Ovary (tissue), 9 donors: Measurements from ENCODE around the gene TTC1. TPM values are rescaled to one million over a fixed set of nuclear protein-coding genes. Genes with fewer than 3 reads are reported as not detected.

Source experiments
- DNase-seq, 5 donors: peaks; one replicate each; pipeline ENCODE4 v3.0.0-alpha.2; 2019 to 2020
- H3K27ac ChIP-seq, 2 donors: fragments of 200-600 bp; one replicate each; pipeline versions ENCODE4 v1.5.1 to v1.8.0; 2019 to 2022
- H3K27me3 ChIP-seq: fragments of 200-600 bp; one replicate; pipeline ENCODE4 v1.8.0; 2022
- H3K36me3 ChIP-seq: fragments of 200-600 bp; sonication (generic); one replicate; pipeline ENCODE4 v1.5.1; 2019
- H3K4me1 ChIP-seq: one replicate; pipeline ENCODE4 v1.8.1; 2013; ENCODE audit warnings: mild to moderate bottlenecking, moderate library complexity; ENCODE audit not compliant: insufficient read depth
- H3K4me3 ChIP-seq: fragments of 200-600 bp; sonication (generic); one replicate; pipeline ENCODE4 v1.5.1; 2017
- H3K9me3 ChIP-seq, 2 donors: fragments of 200-600 bp in 1 of 2; sonication (generic) in 1 of 2; one replicate each; pipeline versions ENCODE4 v1.5.1 to v1.8.1; 2013 to 2019; ENCODE audit warnings: mild to moderate bottlenecking in 1 of 2, moderate library complexity in 1 of 2
- CTCF ChIP-seq, 3 donors: fragments of 450-650 bp in 2 of 3; fragments of 200-600 bp in 1 of 3; IDR thresholded peaks; one replicate each; pipeline versions ENCODE4 v1.5.1 to v1.8.0; 2016 to 2022; ENCODE audit warnings: antibody characterized with exemption in 3 of 3, mild to moderate bottlenecking in 1 of 3
- EP300 ChIP-seq: sonication (generic); formaldehyde crosslinking; IDR thresholded peaks from one replicate; pipeline ENCODE4 v1.6.1; 2017; ENCODE audit warnings: antibody characterized with exemption
- POLR2A ChIP-seq: fragments of 450-650 bp; IDR thresholded peaks from one replicate; pipeline ENCODE4 v1.6.1; 2017; ENCODE audit warnings: antibody characterized with exemption, mild to moderate bottlenecking, moderate library complexity
- WGBS, 3 donors: extraction: QIAGEN DNeasy Blood & Tissue Kit in 1 of 3; methylation state at CpG; one replicate each; pipeline versions ENCODE4 v1.1.5 to v1.1.7; 2013 to 2017; 5-methylcytosine and 5-hydroxymethylcytosine counted together
- intact Hi-C, 4 donors: fragments of 100-400 bp; cut with DNase I; formaldehyde crosslinking; loops; one replicate each; pipeline versions ENCODE4 v1.11.0 to v1.15.1; 2022 to 2023
- polyA plus RNA-seq, 2 donors: library from polyadenylated mRNA; stranded (reverse); fragments of 200-250 nt in 1 of 2; fragments of 350-450 nt in 1 of 2; fragmentation: Illumina TruSeq in 1 of 2; extraction: RNeasy Lipid Tissue Mini Kit (QIAGEN cat#74804) in 1 of 2; gene quantifications; one replicate each; pipeline ENCODE4 v1.2.3, GENCODE V29; 2013 to 2014
- total RNA-seq, 7 donors: library from RNA; depleted of rRNA in 2 of 7; stranded (reverse); fragments of >200 nt in 2 of 7; fragmentation: NEBNext Ultra II Directional in 3 of 7; extraction: Animal tissue kit (Norgen Biotek cat#: 25700) in 3 of 7; gene quantifications; one replicate each; pipeline versions ENCODE4 v1.1.0 to v1.2.4, GENCODE V29; 2016 to 2023
- donor health status: DM: no; HTN: no; CAD: no; lungs with moderate emphysema.
- donor health status: DM: no; HTN: no; CAD: no.
- donor health status: Bipolar disorder and iron deficiency.
- donor health status: DM: yes; HTN: yes; CAD: no.
- donor health status: DM: no; HTN: no; CAD: no.
- donor health status: DM: yes; HTN: yes; CAD: no.

Gene TTC1
- total and polyA plus RNA-seq, 9 donors, result 21.9 to 99.5 (median 37.2) TPM

GRCh38 chr5:160023007-160023907, 14.3 kb downstream of the TTC1 start:
- no peak overlapping the region for H3K4me3 ChIP-seq
- DNase-seq, result no peak
- peaks cover 1% of the 10 kb centered on the region for H3K4me1 ChIP-seq
- H3K27ac ChIP-seq, result no peak overlapping the region
- intact Hi-C loops, result loop anchor here (2.0 to 10.0 kb wide), 6 partner anchors 172 to 369 kb away; no protein-coding TSS in a partner anchor
- TF ChIP-seq CTCF (IDR thresholded peaks at IDR 0.05) (no peak), EP300 (no peak), POLR2A (no peak)
- no peaks in the 10 kb centered on the region for H3K36me3 ChIP-seq
- H3K9me3 ChIP-seq, result no peaks in the 10 kb centered on the region
- 94 to 97% (median 94%) methylated on average over 11 of the region's 11 CpGs for WGBS, 3 donors
- no peaks in the 10 kb centered on the region for H3K27me3 ChIP-seq

- H3K36me3 ChIP-seq, result no peaks in the 10 kb centered on the region
- no peak for DNase-seq
- H3K27me3 ChIP-seq, result no peaks in the 10 kb centered on the region
- intact Hi-C loops, result loop anchor here (2.0 to 10.0 kb wide), 6 partner anchors 171 to 368 kb away; no protein-coding TSS in a partner anchor
- H3K27ac ChIP-seq, result no peak overlapping the region
- TF ChIP-seq POLR2A (no peak), CTCF (IDR thresholded peaks at IDR 0.05) (no peak), EP300 (no peak)
- no peaks in the 10 kb centered on the region for H3K9me3 ChIP-seq
- H3K4me1 ChIP-seq, result peaks cover 1% of the 10 kb centered on the region
- H3K4me3 ChIP-seq, result no peak overlapping the region
- WGBS, 3 donors, result 49 to 98% (median 96%) methylated on average over 1 of the region's 1 CpG
These were observed 15.1 kb downstream of the TTC1 start for GRCh38 chr5:160023908-160024630.

- H3K4me1 ChIP-seq, result peaks cover 4% of the 10 kb centered on the region
- intact Hi-C loops, result loop anchor here in 2 of 4 donors (10.0 kb wide), 2 partner anchors 166 to 176 kb away; no protein-coding TSS in a partner anchor
- no peak for DNase-seq
- H3K4me3 ChIP-seq, result no peak overlapping the region
- no peak overlapping the region for H3K27ac ChIP-seq
- WGBS, 3 donors, result 96 to 97% (median 96%) methylated on average over 1 of the region's 1 CpG
- H3K9me3 ChIP-seq, result no peaks in the 10 kb centered on the region
- no peaks in the 10 kb centered on the region for H3K36me3 ChIP-seq
- H3K27me3 ChIP-seq, result no peaks in the 10 kb centered on the region
- no peak for TF ChIP-seq EP300
- TF ChIP-seq POLR2A, result no peak
- no peak for TF ChIP-seq CTCF (IDR thresholded peaks at IDR 0.05)
These were observed 20.1 kb downstream of the TTC1 start for GRCh38 chr5:160029004-160029403.

- Histone ChIP-seq H3K9me3 (no peaks in the 10 kb centered on the region), H3K27ac (no peak overlapping the region), H3K4me1 (peaks cover 4% of the 10 kb centered on the region), H3K27me3 (no peaks in the 10 kb centered on the region), H3K4me3 (no peak overlapping the region), H3K36me3 (no peaks in the 10 kb centered on the region)
- 92 to 100% (median 93%) methylated on average over 3 of the region's 3 CpGs for WGBS, 3 donors
- DNase-seq, result no peak
- TF ChIP-seq POLR2A, result no peak
- no peak for TF ChIP-seq EP300
- no peak for TF ChIP-seq CTCF (IDR thresholded peaks at IDR 0.05)
- intact Hi-C loops, result loop anchor here in 2 of 4 donors (5.0 to 10.0 kb wide), 3 partner anchors 165 to 313 kb away; no protein-coding TSS in a partner anchor
These were observed 20.7 kb downstream of the TTC1 start for GRCh38 chr5:160029540-160030139.
